Natural killer cell (primary cell): ENCODE measurements around the gene TEX261. TPM values are rescaled to one million over a fixed set of nuclear protein-coding genes. Genes with fewer than 3 reads are reported as not detected.

Source experiments
- ATAC-seq, 3 donors: fragments of 150-1000 bp in 2 of 3; fragments of 200-7000 bp in 1 of 3; cut with Tn5 transposase; 1 replicate in 1 of 3; 2 replicates in 2 of 3; pipeline ENCODE4 v1.10.0; 2021; ENCODE audit warnings: mild to moderate bottlenecking in 2 of 3, moderate library complexity in 2 of 3
- DNase-seq, 2 donors: peaks; one replicate each; pipeline versions ENCODE4 v3.0.0 to v3.0.0-alpha.2; 2013 to 2021; ENCODE audit warnings: mixed read lengths in 1 of 2
- H3K27ac ChIP-seq: one replicate; pipeline ENCODE4 v1.5.1; 2013; ENCODE audit warnings: mild to moderate bottlenecking, low read length
- H3K27me3 ChIP-seq: one replicate; pipeline ENCODE4 v1.6.1; 2013; ENCODE audit warnings: low read length; ENCODE audit not compliant: control insufficient read depth, insufficient read depth
- H3K36me3 ChIP-seq: one replicate; pipeline ENCODE4 v1.6.1; 2013; ENCODE audit warnings: low read length; ENCODE audit not compliant: control insufficient read depth, insufficient read depth
- H3K4me1 ChIP-seq: one replicate; pipeline ENCODE4 v1.6.1; 2013; ENCODE audit warnings: low read length; ENCODE audit not compliant: control insufficient read depth, insufficient read depth
- H3K4me3 ChIP-seq: one replicate; pipeline ENCODE4 v1.5.1; 2013; ENCODE audit warnings: low read length
- H3K9me3 ChIP-seq: one replicate; pipeline ENCODE4 v1.6.1; 2013; ENCODE audit warnings: low read length; ENCODE audit not compliant: control insufficient read depth, insufficient read depth
- H3K27ac Mint-ChIP-seq, 2 donors: one replicate each; pipeline ENCODE4 v1.8.0; 2022; ENCODE audit warnings: mild to moderate bottlenecking in 2 of 2, mixed read lengths in 2 of 2, moderate library complexity in 1 of 2
- H3K27me3 Mint-ChIP-seq, 2 donors: one replicate each; pipeline ENCODE4 v1.8.0; 2022; ENCODE audit warnings: low read depth in 2 of 2, mixed read lengths in 2 of 2
- H3K36me3 Mint-ChIP-seq: one replicate; pipeline ENCODE4 v1.8.0; 2022; ENCODE audit warnings: mixed read lengths
- H3K4me1 Mint-ChIP-seq, 2 donors: one replicate each; pipeline ENCODE4 v1.8.0; 2022; ENCODE audit warnings: mixed read lengths in 2 of 2
- H3K4me3 Mint-ChIP-seq: one replicate; pipeline ENCODE4 v1.8.0; 2022; ENCODE audit warnings: mild to moderate bottlenecking, moderate library complexity, mixed read lengths
- H3K9me3 Mint-ChIP-seq, 2 donors: one replicate each; pipeline ENCODE4 v1.8.0; 2022; ENCODE audit warnings: mixed read lengths in 2 of 2
- WGBS: methylation state at CpG from one replicate; pipeline ENCODE4 v1.1.7; 2013; ENCODE audit warnings: missing lambda C conversion rate; ENCODE audit not compliant: insufficient coverage; 5-methylcytosine and 5-hydroxymethylcytosine counted together
- intact Hi-C: fragments of 100-400 bp; cut with micrococcal nuclease; formaldehyde crosslinking; loops from one replicate; pipeline ENCODE4 v1.14.2; 2022
- total RNA-seq, 4 donors: library from RNA; stranded (reverse); fragments of 120-200 nt in 1 of 4; gene quantifications; one replicate each; pipeline versions ENCODE4 v1.2.3 to v1.2.4, GENCODE V29; 2013 to 2022
- TF ChIP-seq, protein P1 (sequence below): fragments of 200-600 bp; IDR thresholded peaks from one replicate; pipeline ENCODE4 v1.8.0; 2022; ENCODE audit warnings: antibody characterized with exemption

TEX261 gene
- total RNA-seq, 3 donors from 2014 or later (not counting 1 experiment from before 2014, with no cell fraction given), result 30.3 to 44.2 (median 43.2) TPM

DNA sequence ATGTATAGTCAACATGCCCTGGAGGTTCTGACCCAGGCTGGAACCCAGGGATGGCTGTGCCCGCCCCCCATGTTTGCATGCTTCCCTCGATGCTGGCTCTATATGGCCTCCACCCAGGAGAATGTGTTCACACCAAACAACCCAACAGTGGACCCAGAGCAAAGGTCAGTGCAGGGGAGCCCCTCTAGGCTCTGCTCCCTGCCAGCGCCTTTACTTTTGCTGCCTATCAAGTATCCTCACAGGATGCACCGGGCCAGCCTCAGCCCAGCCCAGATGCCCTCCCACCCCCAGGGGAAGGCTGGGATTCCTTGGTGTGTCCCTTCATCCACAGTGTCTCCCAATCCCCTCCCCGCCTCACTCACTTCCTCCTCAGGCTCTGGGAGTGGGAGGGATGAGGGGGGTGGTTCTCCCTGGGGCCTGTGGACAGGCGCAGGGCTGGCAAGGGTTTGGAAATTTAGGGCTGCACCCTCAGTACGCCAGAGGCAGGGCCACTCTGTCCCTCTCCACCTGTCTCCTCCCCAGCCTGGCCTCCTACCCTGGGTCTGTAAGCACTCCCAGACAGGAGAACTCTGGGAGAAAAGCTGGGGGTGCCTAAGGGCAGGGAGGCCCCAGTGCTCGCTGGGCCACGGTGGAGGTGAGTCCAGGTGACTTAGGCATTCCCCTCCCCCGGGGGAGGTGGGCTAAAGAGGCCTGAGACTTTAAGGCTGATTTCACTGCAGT is 56.6 kb downstream of the TEX261 start:
- Mint-ChIP-seq H3K4me3 (no peak overlapping the region), H3K9me3 (no peaks in the 10 kb centered on the region), H3K27ac (no peak overlapping the region), H3K4me1 (no peaks in the 10 kb centered on the region), H3K27me3 (peaks cover 11 to 22% of the 10 kb centered on the region in 2 donors), H3K36me3 (no peaks in the 10 kb centered on the region)
- intact Hi-C loops, result no loop called here
- no peaks in the 10 kb centered on the region for H3K27me3 ChIP-seq
- no peaks in the 10 kb centered on the region for H3K9me3 ChIP-seq
- DNase-seq, result no peak
- WGBS, result 82% methylated on average over 9 of the region's 10 CpGs
- H3K4me3 ChIP-seq, result no peak overlapping the region
- H3K4me1 ChIP-seq, result no peaks in the 10 kb centered on the region
- no peak overlapping the region for H3K27ac ChIP-seq
- TF ChIP-seq, protein P1, sequence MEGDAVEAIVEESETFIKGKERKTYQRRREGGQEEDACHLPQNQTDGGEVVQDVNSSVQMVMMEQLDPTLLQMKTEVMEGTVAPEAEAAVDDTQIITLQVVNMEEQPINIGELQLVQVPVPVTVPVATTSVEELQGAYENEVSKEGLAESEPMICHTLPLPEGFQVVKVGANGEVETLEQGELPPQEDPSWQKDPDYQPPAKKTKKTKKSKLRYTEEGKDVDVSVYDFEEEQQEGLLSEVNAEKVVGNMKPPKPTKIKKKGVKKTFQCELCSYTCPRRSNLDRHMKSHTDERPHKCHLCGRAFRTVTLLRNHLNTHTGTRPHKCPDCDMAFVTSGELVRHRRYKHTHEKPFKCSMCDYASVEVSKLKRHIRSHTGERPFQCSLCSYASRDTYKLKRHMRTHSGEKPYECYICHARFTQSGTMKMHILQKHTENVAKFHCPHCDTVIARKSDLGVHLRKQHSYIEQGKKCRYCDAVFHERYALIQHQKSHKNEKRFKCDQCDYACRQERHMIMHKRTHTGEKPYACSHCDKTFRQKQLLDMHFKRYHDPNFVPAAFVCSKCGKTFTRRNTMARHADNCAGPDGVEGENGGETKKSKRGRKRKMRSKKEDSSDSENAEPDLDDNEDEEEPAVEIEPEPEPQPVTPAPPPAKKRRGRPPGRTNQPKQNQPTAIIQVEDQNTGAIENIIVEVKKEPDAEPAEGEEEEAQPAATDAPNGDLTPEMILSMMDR, result no peak
- ATAC-seq, result no peak
- no peaks in the 10 kb centered on the region for H3K36me3 ChIP-seq

DNA sequence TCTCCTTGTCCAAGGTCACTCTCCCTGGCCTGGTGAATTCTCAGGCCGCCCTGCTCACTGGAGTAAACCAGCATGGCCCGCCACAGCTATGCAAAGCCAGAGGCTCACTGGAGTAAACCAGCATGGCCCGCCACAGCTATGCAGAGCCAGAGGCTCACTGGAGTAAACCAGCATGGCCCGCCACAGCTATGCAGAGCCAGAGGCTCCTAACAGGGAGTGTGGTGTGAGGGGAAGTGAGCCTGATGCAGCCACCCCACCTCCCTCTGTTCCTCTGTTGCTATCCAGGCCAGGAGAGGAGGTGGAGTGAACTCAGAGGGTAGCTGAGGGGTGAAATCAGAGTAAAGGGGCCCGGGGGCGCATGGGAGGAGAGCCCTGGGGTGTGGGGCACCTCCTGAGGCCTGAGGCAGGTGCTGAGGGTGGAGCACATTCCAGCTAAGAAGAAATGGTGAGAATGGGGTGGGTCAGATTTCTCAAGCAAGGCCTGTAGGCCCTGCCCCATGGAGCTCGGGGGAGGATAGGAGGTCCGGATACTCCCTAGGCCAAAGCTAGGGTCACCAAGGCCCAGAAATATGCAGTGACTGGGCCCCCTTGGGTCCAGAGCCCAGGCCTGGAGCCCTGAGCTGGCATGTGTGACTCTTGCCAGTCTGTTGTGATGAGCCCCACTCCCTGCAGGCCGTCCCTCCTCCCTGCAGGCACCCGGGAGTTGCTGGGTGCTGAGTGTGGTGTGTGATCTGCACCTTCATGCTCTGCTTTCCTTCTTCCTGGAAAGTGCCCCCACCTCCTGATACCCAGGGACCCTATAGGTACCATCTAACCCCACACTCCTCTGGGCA is 57.5 kb downstream of the TEX261 start:
- Histone ChIP-seq H3K27ac (no peak overlapping the region), H3K4me3 (no peak overlapping the region), H3K4me1 (no peaks in the 10 kb centered on the region), H3K36me3 (no peaks in the 10 kb centered on the region), H3K9me3 (no peaks in the 10 kb centered on the region), H3K27me3 (no peaks in the 10 kb centered on the region)
- DNase-seq (no peak), ATAC-seq (no peak)
- Mint-ChIP-seq H3K9me3 (no peaks in the 10 kb centered on the region), H3K4me1 (no peaks in the 10 kb centered on the region), H3K27me3 (peaks cover 11 to 22% of the 10 kb centered on the region in 2 donors), H3K27ac (no peak overlapping the region), H3K4me3 (no peak overlapping the region), H3K36me3 (no peaks in the 10 kb centered on the region)
- TF ChIP-seq, protein P1, result no peak
- intact Hi-C loops, result no loop called here
- 78% methylated on average over 10 of the region's 10 CpGs for WGBS

DNA sequence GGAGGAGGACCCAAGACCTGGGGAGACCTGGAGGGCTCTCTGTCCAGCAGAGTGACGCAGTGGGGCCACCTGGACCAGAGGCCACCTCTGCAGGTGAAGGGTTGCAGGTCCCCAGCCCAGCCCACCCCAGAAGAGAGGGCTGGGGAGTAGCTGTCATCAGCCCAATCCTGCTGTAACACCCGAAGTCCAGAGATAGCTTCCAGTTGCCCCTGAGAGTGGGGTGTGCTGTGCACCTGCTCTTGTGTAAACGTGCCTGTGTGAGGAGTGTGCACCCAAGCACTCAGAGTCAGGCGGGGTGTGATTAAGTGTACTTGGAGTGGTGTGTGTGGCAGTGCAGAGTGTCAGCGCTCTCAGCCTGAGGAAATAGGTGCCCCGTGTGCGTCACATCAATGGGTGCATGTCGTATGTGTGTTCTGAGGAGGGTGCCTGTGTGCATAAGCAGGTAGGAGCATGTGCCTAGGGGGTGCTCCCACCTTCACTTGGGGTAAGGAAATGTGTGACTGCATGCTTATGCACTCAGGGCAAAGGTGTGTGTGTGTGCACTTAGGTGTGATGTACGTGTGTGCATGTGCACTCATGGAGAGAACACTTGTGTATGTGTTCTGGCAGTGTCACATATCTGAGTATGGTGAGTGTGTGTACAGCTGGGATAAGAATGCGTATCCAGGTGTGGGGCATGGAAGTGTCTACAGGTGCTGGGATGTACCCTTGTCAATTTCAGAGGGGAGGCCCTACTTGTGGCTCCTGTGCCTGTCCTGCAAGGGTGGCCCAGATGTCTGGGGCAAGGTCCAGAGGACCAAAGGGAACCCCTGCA is 58.3 kb downstream of the TEX261 start:
- no peak for ATAC-seq
- Histone ChIP-seq H3K27ac (no peak overlapping the region), H3K27me3 (no peaks in the 10 kb centered on the region), H3K36me3 (no peaks in the 10 kb centered on the region), H3K4me3 (no peak overlapping the region), H3K9me3 (no peaks in the 10 kb centered on the region), H3K4me1 (no peaks in the 10 kb centered on the region)
- Mint-ChIP-seq H3K9me3 (no peaks in the 10 kb centered on the region), H3K27me3 (peaks cover 11 to 17% of the 10 kb centered on the region in 2 donors), H3K27ac (no peak overlapping the region), H3K4me1 (no peaks in the 10 kb centered on the region), H3K4me3 (no peak overlapping the region), H3K36me3 (no peaks in the 10 kb centered on the region)
- DNase-seq, result no peak
- intact Hi-C loops, result no loop called here
- 86% methylated on average over 10 of the region's 10 CpGs for WGBS
- TF ChIP-seq, protein P1, result no peak

Other genes starting within 250 kb of the TEX261 start
- 1 to 10 TPM in 1 of 3 donors, under 1 TPM in 2; 0.16 to 1.4 (median 0.40) TPM for gene ADD2, start 226.7 kb downstream of the TEX261 start, total RNA-seq
- gene FIGLA, start 204.2 kb downstream of the TEX261 start, total RNA-seq, result not detected
- 1 to 10 TPM in 1 of 3 donors, under 1 TPM in 2; 0.33 to 1.4 (median 0.39) TPM for gene CLEC4F, start 174.3 kb downstream of the TEX261 start, total RNA-seq
- not detected for gene CD207, start 159.1 kb downstream of the TEX261 start, total RNA-seq
- gene VAX2, start 94.3 kb downstream of the TEX261 start, total RNA-seq, result not detected
- not detected for gene ATP6V1B1, start 59.0 kb downstream of the TEX261 start, total RNA-seq
- 1 to 10 TPM; 2.2 to 3.1 (median 2.5) TPM for gene ANKRD53, start 16.2 kb downstream of the TEX261 start, total RNA-seq
- gene NAGK, start 73.8 kb upstream of the TEX261 start, total RNA-seq, result 10 to 100 TPM; 67.3 to 93.6 (median 74.9) TPM
- gene MCEE, start 135.4 kb upstream of the TEX261 start, total RNA-seq, result 10 to 100 TPM in 1 of 3 donors, 1 to 10 TPM in 2; 8.4 to 10.4 (median 8.7) TPM
- gene MPHOSPH10, start 135.8 kb upstream of the TEX261 start, total RNA-seq, result 10 to 100 TPM; 27.9 to 34.2 (median 31.4) TPM
- gene PAIP2B, start 232.2 kb upstream of the TEX261 start, total RNA-seq, result 1 to 10 TPM; 1.9 to 3.4 (median 3.2) TPM